Common myeloid progenitor, CD34-positive (primary cell): ENCODE results near the gene CDIPT.

Experiments
- CTCF ChIA-PET: fragments of 350-600 bp; sonication (Branson Sonifier 250); formaldehyde crosslinking; loops from one replicate; lab custom pipeline; 2021; ENCODE audit warnings: antibody characterized with exemption; lab: Charles Lee
- POLR2A ChIA-PET: fragments of 350-600 bp; sonication (Branson Sonifier 250); formaldehyde crosslinking; loops from one replicate; lab custom pipeline; 2021; ENCODE audit warnings: antibody characterized with exemption; lab: Charles Lee
- DNase-seq, 3 donors: peaks; one replicate each; pipeline versions ENCODE4 v3.0.0 to v3.0.0-alpha.2; 2013
- H3K27ac ChIP-seq, 2 experiments: 1 replicate in 1 of 2; 2 replicates in 1 of 2; pipeline ENCODE4 v1.7.0; 2013; ENCODE audit warnings: inconsistent platforms in 2 of 2, low read length in 2 of 2, mild to moderate bottlenecking in 2 of 2, low read depth in 1 of 2, moderate library complexity in 1 of 2; ENCODE audit not compliant: severe bottlenecking in 2 of 2, insufficient read depth in 1 of 2, poor library complexity in 1 of 2
- H3K27me3 ChIP-seq, 5 experiments: replicated peaks in 2 of 5; 1 replicate in 3 of 5; 2 replicates in 2 of 5; pipeline versions ENCODE4 v1.6.1 to v1.7.0; 2013; ENCODE audit warnings: low read length in 4 of 5, mild to moderate bottlenecking in 2 of 5, moderate library complexity in 2 of 5, inconsistent platforms in 1 of 5; ENCODE audit not compliant: insufficient read depth in 5 of 5, control insufficient read depth in 4 of 5
- H3K36me3 ChIP-seq, 4 experiments: 1 replicate in 2 of 4; 2 replicates in 2 of 4; pipeline versions ENCODE4 v1.6.1 to v1.7.0; 2013; ENCODE audit warnings: low read length in 3 of 4, control low read depth in 1 of 4, mild to moderate bottlenecking in 1 of 4; ENCODE audit not compliant: control insufficient read depth in 4 of 4, insufficient read depth in 4 of 4
- H3K4me1 ChIP-seq, 4 experiments: 1 replicate in 3 of 4; 2 replicates in 1 of 4; pipeline versions ENCODE4 v1.6.1 to v1.7.1; 2013; ENCODE audit warnings: low read length in 3 of 4, mild to moderate bottlenecking in 3 of 4, control low read depth in 1 of 4, inconsistent platforms in 1 of 4, moderate library complexity in 1 of 4; ENCODE audit not compliant: control insufficient read depth in 4 of 4, insufficient read depth in 4 of 4; ENCODE audit errors: control extremely low read depth in 1 of 4
- H3K4me3 ChIP-seq, 7 experiments: 1 replicate in 4 of 7; 2 replicates in 3 of 7; pipeline versions ENCODE4 v1.5.1 to v1.7.0; 2013; ENCODE audit warnings: mild to moderate bottlenecking in 7 of 7, low read length in 6 of 7, moderate library complexity in 6 of 7, inconsistent platforms in 2 of 7, low read depth in 2 of 7, control low read depth in 1 of 7; ENCODE audit not compliant: insufficient read depth in 4 of 7, control insufficient read depth in 1 of 7; ENCODE audit errors: extremely low read depth in 1 of 7
- H3K9me3 ChIP-seq, 5 experiments: 1 replicate in 4 of 5; 2 replicates in 1 of 5; pipeline versions ENCODE4 v1.6.1 to v1.7.1; 2013; ENCODE audit warnings: low read length in 4 of 5, mild to moderate bottlenecking in 2 of 5, inconsistent platforms in 1 of 5, low read depth in 1 of 5, moderate library complexity in 1 of 5; ENCODE audit not compliant: control insufficient read depth in 4 of 5, insufficient read depth in 2 of 5; ENCODE audit errors: control extremely low read depth in 1 of 5
- WGBS: methylation state at CpG from one replicate; pipeline ENCODE4 v1.1.5; 2013; ENCODE audit not compliant: insufficient coverage; 5-methylcytosine and 5-hydroxymethylcytosine counted together

Gene CDIPT

DNA sequence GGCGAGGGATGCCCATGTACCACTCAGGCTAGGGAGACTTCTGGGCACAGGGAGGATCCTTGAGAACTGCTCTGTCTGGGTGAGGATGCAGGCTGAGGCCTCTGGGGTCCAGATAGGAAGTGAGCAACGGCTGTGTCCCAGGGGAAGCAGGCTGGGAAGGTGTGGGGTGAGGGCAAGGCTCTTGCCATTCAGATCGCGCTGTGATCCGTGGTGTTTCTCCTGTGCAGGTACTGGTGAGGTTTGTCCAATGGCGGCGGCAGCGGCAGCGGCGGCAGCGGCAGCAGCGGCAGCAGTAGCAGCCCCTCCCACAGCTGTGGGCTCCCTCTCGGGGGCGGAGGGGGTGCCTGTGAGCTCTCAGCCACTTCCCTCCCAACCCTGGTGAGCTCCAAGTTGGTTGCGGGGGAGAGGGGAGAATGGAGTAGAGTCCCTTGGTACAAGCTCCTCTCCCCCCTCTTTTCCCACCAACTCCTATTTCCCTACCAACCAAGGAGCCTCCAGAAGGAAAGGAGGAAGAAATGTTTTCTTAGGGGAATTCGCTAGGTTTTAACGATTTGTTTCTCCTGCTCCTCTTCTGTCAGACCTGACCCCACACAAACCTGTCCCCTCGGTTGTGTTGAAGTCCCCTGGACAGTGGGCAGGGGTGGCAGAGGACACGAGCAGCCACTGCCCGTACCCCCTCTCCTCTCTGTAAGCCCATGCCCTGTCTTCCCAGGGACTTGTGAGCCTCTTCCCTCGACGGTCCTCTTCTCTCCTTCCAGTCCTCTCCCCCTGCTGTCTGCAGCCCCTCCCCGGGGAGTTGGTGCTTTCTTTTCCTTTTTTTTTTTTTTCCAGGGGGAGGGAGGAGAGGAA is 53.0 kb downstream of the CDIPT start:
- CTCF ChIA-PET: interaction anchor here (0.7 kb wide), 1 partner anchor 38 kb away, joined by 3 read pairs; no protein-coding TSS in a partner anchor
- H3K36me3 ChIP-seq: peaks cover 2 to 35% (median 16%) of the 10 kb centered on the region in 4 experiments
- H3K27me3 ChIP-seq: peaks cover 0 to 20% (median 8%) of the 10 kb centered on the region in 5 experiments
- H3K27ac ChIP-seq: peak overlapping the region in 1 of 2 experiments; percentile 34
- 93% methylated on average over 8 of the region's 23 CpGs for WGBS
- peaks cover 2 to 61% (median 58%) of the 10 kb centered on the region in 4 experiments for H3K4me1 ChIP-seq
- no peak for DNase-seq
- no peak overlapping the region for H3K4me3 ChIP-seq
- H3K9me3 ChIP-seq: no peaks in the 10 kb centered on the region
- POLR2A ChIA-PET: no interaction called here

DNA sequence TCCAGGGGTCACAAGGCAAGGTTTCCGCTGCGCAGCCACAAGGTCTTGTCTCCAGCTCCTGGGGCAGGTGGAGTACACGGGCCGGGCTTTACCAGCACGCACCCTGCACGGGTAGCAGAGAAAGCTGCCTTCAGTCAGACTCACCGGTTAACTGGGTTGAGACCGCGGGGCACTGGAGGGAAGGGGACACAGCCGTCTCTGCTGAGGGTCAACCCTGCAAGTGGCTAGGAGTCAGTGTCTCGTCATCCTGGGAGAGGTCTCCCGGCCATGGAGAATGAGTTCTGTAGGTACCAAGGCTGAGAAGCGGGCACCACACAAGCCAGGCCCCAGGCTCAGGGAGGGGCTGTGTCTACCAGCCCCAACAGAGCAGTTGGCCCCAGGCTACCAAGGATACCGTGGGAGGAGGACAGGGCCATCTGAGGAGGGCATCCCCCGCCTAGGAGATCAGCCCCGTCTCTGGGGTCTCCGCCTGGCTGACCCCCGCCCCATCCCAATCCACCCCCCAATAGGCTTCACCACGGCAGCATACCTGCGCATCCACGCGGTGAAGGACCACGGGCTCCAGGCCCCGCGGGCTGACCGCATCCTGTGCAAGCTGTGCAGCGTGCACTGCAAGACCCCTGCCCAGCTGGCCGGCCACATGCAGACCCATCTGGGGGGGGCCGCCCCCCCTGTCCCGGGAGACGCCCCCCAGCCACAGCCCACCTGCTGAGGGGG is 53.8 kb downstream of the CDIPT start:
- H3K4me3 ChIP-seq: peak overlapping the region in 4 of 7 experiments; percentile 73 to 94 (median 79)
- CTCF ChIA-PET: interaction anchor here (1.8 to 2.6 kb wide), 5 partner anchors 11 to 108 kb away, joined by 4 to 17 read pairs (median 12); partner anchors contain the start of genes KIF22 and MVP
- no peak for DNase-seq

More for the DNA sequence above, 53.8 kb downstream of the CDIPT start:
- POLR2A ChIA-PET: no interaction called here
- WGBS: 95% methylated on average over 27 of the region's 31 CpGs
- Histone ChIP-seq H3K27me3 (peaks cover 0 to 20% (median 8%) of the 10 kb centered on the region in 5 experiments), H3K4me1 (peaks cover 7 to 65% (median 58%) of the 10 kb centered on the region in 4 experiments), H3K27ac (peak overlapping the region in 1 of 2 experiments; percentile 78), H3K36me3 (peaks cover 2 to 35% (median 16%) of the 10 kb centered on the region in 4 experiments), H3K9me3 (no peaks in the 10 kb centered on the region)
